Stimulated activated CD8-positive, alpha-beta memory T cell treated with anti-CD3 and anti-CD28 coated beads, Interleukin-12 subunit alpha, Interleukin-12 subunit beta, amount 100 ng/mL, for 1 hour (primary cell): ENCODE measurements around the gene RMND5A.
A peak's percentile ranks its signal among the peaks of the same experiment; 100 is the strongest.

Experiments used
- DNase-seq: peaks from one replicate; pipeline ENCODE4 v3.0.0-alpha.2; 2020; ENCODE audit warnings: low read depth

Gene RMND5A

GRCh38 chr2:86765310-86765695, 45.2 kb downstream of the RMND5A start:
- DNase-seq: no peak

- DNase-seq: no peak
These were observed 48.3 kb downstream of the RMND5A start for GRCh38 chr2:86768189-86768949.

GRCh38 chr2:86769838-86770237, 49.7 kb downstream of the RMND5A start:
- no peak for DNase-seq

- DNase-seq: no peak
These were observed 50.8 kb downstream of the RMND5A start for GRCh38 chr2:86770816-86771301.

- no peak for DNase-seq
These were observed 52.5 kb downstream of the RMND5A start for GRCh38 chr2:86772611-86773010.

GRCh38 chr2:86774862-86775261, 54.8 kb downstream of the RMND5A start:
- DNase-seq: no peak

- DNase-seq: no peak
These were observed 55.2 kb downstream of the RMND5A start for GRCh38 chr2:86775338-86775737.

- DNase-seq: no peak
These were observed 56.4 kb downstream of the RMND5A start for GRCh38 chr2:86776532-86776931.

- DNase-seq: no peak
These were observed 58.9 kb downstream of the RMND5A start for GRCh38 chr2:86778957-86779356.

GRCh38 chr2:86779971-86780370, 59.9 kb downstream of the RMND5A start:
- DNase-seq: no peak

- DNase-seq: no peak
These were observed 61.3 kb downstream of the RMND5A start for GRCh38 chr2:86781363-86781762.

GRCh38 chr2:86782748-86783147, 62.7 kb downstream of the RMND5A start:
- no peak for DNase-seq

GRCh38 chr2:86783615-86784339, 63.7 kb downstream of the RMND5A start:
- DNase-seq: no peak

- no peak for DNase-seq
These were observed 65.4 kb downstream of the RMND5A start for GRCh38 chr2:86785456-86785855.

- no peak for DNase-seq
These were observed 66.0 kb downstream of the RMND5A start for GRCh38 chr2:86786001-86786536.

- no peak for DNase-seq
These were observed 67.6 kb downstream of the RMND5A start for GRCh38 chr2:86787736-86788135.

- no peak for DNase-seq
These were observed 68.1 kb downstream of the RMND5A start for GRCh38 chr2:86788165-86788564.

- DNase-seq: no peak
These were observed 69.0 kb downstream of the RMND5A start for GRCh38 chr2:86788881-86789686.

GRCh38 chr2:86789687-86790133, 69.6 kb downstream of the RMND5A start:
- no peak for DNase-seq

- no peak for DNase-seq
These were observed 70.1 kb downstream of the RMND5A start for GRCh38 chr2:86790134-86790675.

GRCh38 chr2:86790676-86791572, 70.8 kb downstream of the RMND5A start, which contains the start of gene CD8A:
TSS of gene CD8A (minus strand) at chr2:86790913. CDS start at chr2:86790825, 88 bp downstream.
- DNase-seq: peak; percentile 67
